Adipocyte (in vitro differentiated cells): ENCODE data around the gene ICOS.
A peak's percentile ranks its signal among the peaks of the same experiment; 100 is the strongest.
"Not testable (repeated sequence)": the region's sequence is repeated elsewhere in the genome, so short reads cannot be mapped to it uniquely, and the experiment has no call there.

ENCODE experiments used
- DNase-seq: peaks from one replicate; pipeline ENCODE4 v3.0.0-alpha.2; 2015; ENCODE audit warnings: low read depth
- H3K27me3 ChIP-seq: replicated peaks from 2 replicates; pipeline ENCODE4 v1.7.0; 2013; ENCODE audit warnings: mild to moderate bottlenecking, low read length, moderate library complexity; ENCODE audit not compliant: control insufficient read depth, insufficient read depth
- H3K36me3 ChIP-seq: 2 replicates; pipeline ENCODE4 v1.7.0; 2013; ENCODE audit warnings: low read length, mild to moderate bottlenecking, moderate library complexity; ENCODE audit not compliant: control insufficient read depth, insufficient read depth, severe bottlenecking
- H3K4me1 ChIP-seq: 2 replicates; pipeline ENCODE4 v1.7.0; 2013; ENCODE audit warnings: mild to moderate bottlenecking, low read length, moderate library complexity; ENCODE audit not compliant: control insufficient read depth, insufficient read depth
- H3K4me3 ChIP-seq: 2 replicates; pipeline ENCODE4 v1.7.0; 2013; ENCODE audit warnings: mild to moderate bottlenecking, low read length, moderate library complexity
- H3K9ac ChIP-seq: 2 replicates; pipeline ENCODE4 v1.7.0; 2013; ENCODE audit warnings: mild to moderate bottlenecking, low read length, moderate library complexity
- H3K9me3 ChIP-seq: 2 replicates; pipeline ENCODE4 v1.7.0; 2013; ENCODE audit warnings: mild to moderate bottlenecking, low read length, moderate library complexity; ENCODE audit not compliant: control insufficient read depth

ICOS gene

GRCh38 chr2:203918264-203918663, 18.3 kb upstream of the ICOS start:
- Histone ChIP-seq H3K9me3 (no peaks in the 10 kb centered on the region), H3K4me3 (no peak overlapping the region), H3K9ac (no peak overlapping the region), H3K4me1 (peaks cover 6% of the 10 kb centered on the region), H3K27me3 (no peaks in the 10 kb centered on the region), H3K36me3 (no peaks in the 10 kb centered on the region)
- no peak for DNase-seq

DNA sequence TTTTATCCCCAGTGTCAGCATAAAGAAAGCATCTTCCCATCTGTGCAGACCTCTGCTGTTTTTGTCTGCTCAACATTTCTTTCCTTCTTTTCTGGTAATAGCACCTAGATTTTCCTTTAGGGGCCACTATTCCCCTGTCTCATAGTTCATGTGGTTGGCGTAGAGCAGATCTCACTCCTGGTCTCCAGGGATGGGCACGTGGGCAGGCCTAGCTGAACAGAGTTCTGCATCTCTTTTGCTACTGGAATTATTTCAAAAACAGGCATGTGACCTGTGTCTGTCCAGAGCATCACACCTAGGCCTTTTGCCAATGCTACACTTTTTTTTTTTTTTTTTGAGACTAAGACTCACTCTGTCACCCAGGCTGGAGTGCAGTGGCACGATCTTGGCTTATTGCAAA, 17.7 kb upstream of the ICOS start:
- Histone ChIP-seq H3K9me3 (no peaks in the 10 kb centered on the region), H3K27me3 (no peaks in the 10 kb centered on the region), H3K4me3 (no peak overlapping the region), H3K9ac (no peak overlapping the region), H3K4me1 (peaks cover 6% of the 10 kb centered on the region), H3K36me3 (no peaks in the 10 kb centered on the region)
- no peak for DNase-seq

DNA sequence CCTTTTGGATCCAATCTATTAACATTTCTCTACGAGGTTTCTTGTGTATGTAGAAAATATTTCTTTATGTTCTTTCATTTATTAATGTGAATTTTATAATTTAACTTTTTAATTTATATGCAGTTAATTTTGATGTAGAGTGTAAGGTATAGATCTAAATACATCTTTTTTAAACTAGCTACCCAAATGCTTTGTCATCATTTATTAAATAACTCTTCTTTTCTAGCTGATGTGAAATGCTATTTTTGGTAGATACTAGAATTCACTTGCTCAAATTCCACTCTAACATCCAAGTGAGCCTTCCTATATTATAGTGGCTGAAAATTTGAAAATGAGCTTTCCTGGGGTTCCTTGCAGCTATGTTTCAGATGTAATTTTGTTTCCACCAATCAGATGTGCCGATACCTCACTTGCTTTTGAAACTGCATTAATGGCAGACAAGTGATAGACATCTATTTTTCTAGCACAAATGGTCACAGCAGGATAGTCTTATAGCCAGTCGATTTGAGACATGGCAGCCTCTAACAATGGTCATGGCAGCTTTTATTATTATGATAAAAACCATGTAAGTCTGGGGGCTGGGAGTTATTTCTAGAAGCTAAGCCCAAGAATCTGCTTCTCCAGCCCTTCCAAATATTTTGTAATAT, 10.9 kb upstream of the ICOS start:
- DNase-seq, result no peak
- H3K4me1 ChIP-seq, result peaks cover 4% of the 10 kb centered on the region
- no peak overlapping the region for H3K9ac ChIP-seq
- no peaks in the 10 kb centered on the region for H3K9me3 ChIP-seq
- H3K27me3 ChIP-seq, result no peaks in the 10 kb centered on the region
- no peak overlapping the region for H3K4me3 ChIP-seq
- H3K36me3 ChIP-seq, result no peaks in the 10 kb centered on the region

GRCh38 chr2:203928849-203929248, 7.7 kb upstream of the ICOS start:
- H3K4me1 ChIP-seq, result peaks cover 4% of the 10 kb centered on the region
- no peak overlapping the region for H3K4me3 ChIP-seq

DNA sequence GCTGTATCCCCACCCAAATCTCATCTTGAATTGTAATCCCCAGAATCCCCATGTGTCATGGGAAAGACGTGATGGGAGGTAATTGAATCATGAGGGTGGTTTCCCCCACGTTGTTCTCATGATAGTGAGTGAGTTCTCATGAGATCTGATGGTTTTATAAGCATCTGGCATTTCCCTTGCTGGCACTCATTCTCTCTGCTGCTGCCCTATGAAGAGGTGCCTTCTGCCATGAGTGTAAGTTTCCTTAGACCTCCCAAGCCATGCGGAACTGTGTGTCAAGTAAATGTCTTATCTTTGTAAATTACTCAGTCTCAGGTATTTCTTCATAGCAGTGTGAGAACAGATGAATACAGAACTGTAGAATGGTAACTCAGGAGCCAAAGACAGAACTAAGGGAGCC, 5.3 kb upstream of the ICOS start:
- not testable (repeated sequence) for DNase-seq, H3K27me3 ChIP-seq, H3K9me3 ChIP-seq, H3K4me1 ChIP-seq, H3K4me3 ChIP-seq, H3K36me3 ChIP-seq, H3K9ac ChIP-seq

More at GRCh38 chr2:203928849-203929248, 7.7 kb upstream of the ICOS start:
- no peak overlapping the region for H3K9ac ChIP-seq
- no peaks in the 10 kb centered on the region for H3K27me3 ChIP-seq
- DNase-seq, result peak; percentile 44
- H3K9me3 ChIP-seq, result no peaks in the 10 kb centered on the region
- no peaks in the 10 kb centered on the region for H3K36me3 ChIP-seq

DNA sequence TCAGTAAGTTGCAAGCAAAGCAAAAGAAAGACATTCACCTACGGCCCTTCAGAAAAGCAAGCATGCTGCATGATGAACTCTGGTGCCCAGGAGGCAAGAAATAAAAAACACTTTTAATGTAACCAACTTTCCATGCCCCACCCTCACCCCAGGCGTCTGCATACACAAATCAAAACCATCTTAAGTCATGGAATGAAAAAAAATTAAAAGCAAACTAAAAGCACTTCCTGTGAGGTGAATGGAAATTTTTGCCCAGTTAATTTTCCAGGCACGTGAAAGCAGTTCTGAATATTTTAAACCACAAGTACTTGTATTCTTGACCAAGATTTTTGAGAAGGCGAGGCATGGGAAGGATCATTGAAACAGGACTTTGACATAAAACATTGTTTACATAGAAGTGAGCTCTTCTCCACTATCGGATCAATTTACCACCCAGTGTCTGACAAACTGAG, 2.5 kb upstream of the ICOS start:
- peaks cover 5% of the 10 kb centered on the region for H3K27me3 ChIP-seq
- no peak overlapping the region for H3K9ac ChIP-seq
- DNase-seq, result peak; percentile 48
- no peak overlapping the region for H3K4me3 ChIP-seq
- peaks cover 2% of the 10 kb centered on the region for H3K4me1 ChIP-seq
- H3K36me3 ChIP-seq, result no peaks in the 10 kb centered on the region
- no peaks in the 10 kb centered on the region for H3K9me3 ChIP-seq

- no peak overlapping the region for H3K4me3 ChIP-seq
- H3K27me3 ChIP-seq, result peaks cover 5% of the 10 kb centered on the region
- no peaks in the 10 kb centered on the region for H3K4me1 ChIP-seq
- H3K9me3 ChIP-seq, result no peaks in the 10 kb centered on the region
- H3K9ac ChIP-seq, result no peak overlapping the region
- no peaks in the 10 kb centered on the region for H3K36me3 ChIP-seq
- DNase-seq, result no peak
These were observed 1.7 kb upstream of the ICOS start for GRCh38 chr2:203934711-203935438.

DNA sequence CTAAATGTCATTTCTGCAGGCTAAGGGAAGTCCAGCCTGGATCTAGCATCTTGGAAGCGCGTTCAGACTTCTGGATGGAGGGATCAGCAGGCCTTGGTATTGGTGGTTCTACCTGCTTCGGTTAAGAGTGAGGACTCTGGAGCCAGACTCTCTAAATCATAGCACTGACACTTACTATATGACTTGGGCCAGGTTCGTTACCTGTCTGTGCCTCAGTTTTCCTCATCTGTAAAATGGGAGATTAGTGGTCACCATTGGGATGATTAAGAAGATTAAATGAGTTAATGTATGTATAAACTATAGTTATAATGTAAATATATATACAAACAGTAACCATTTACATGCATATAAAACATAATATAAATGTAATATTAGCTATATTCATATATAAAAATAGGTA, 995 bp upstream of the ICOS start:
- DNase-seq, result no peak
- H3K4me3 ChIP-seq, result no peak overlapping the region
- no peaks in the 10 kb centered on the region for H3K4me1 ChIP-seq

DNA sequence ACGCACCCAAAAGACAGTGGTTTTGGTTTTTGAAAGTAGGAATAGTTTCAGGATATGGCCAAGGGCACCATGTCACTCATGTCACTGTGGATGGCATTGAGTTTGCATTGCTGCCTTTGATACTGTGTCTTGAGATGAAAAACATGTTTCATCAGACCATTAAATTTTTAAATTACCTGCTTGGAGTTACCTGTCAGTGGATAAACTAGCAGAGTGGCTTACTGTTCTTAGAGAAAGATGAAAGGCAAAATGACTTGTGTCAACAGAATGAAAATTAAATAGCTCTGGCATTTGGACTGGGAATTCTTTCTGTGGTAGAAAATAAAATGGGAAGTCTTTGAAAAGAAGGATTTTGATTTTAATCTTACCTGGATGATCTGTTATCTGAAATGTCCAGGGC, 386 bp downstream of the ICOS start:
- H3K9me3 ChIP-seq, result no peaks in the 10 kb centered on the region

More for the DNA sequence above, 995 bp upstream of the ICOS start:
- H3K9ac ChIP-seq, result no peak overlapping the region
- no peaks in the 10 kb centered on the region for H3K36me3 ChIP-seq
- H3K9me3 ChIP-seq, result no peaks in the 10 kb centered on the region
- H3K27me3 ChIP-seq, result peaks cover 5% of the 10 kb centered on the region

GRCh38 chr2:203937788-203938187, 1.2 kb downstream of the ICOS start:
- Histone ChIP-seq H3K27me3 (peaks cover 5% of the 10 kb centered on the region), H3K4me1 (no peaks in the 10 kb centered on the region), H3K36me3 (no peaks in the 10 kb centered on the region), H3K9me3 (no peaks in the 10 kb centered on the region), H3K4me3 (no peak overlapping the region), H3K9ac (no peak overlapping the region)
- DNase-seq, result no peak

More for the DNA sequence above, 386 bp downstream of the ICOS start:
- Histone ChIP-seq H3K36me3 (no peaks in the 10 kb centered on the region), H3K9ac (no peak overlapping the region), H3K4me1 (no peaks in the 10 kb centered on the region), H3K27me3 (peaks cover 5% of the 10 kb centered on the region), H3K4me3 (no peak overlapping the region)
- no peak for DNase-seq

- H3K27me3 ChIP-seq, result peaks cover 11% of the 10 kb centered on the region
- no peak overlapping the region for H3K4me3 ChIP-seq
- DNase-seq, result no peak
- no peaks in the 10 kb centered on the region for H3K36me3 ChIP-seq
- H3K4me1 ChIP-seq, result no peaks in the 10 kb centered on the region
- H3K9me3 ChIP-seq, result peaks cover 10% of the 10 kb centered on the region
- H3K9ac ChIP-seq, result no peak overlapping the region
These were observed 3.5 kb downstream of the ICOS start for GRCh38 chr2:203940039-203940438.
